Femur (tissue), 1 donor: ENCODE data around the gene EPHA4.

ENCODE experiments used
- DNase-seq: peaks from one replicate; pipeline ENCODE4 v3.0.0-alpha.2; 2017

Gene EPHA4

GRCh38 chr2:221571025-221571550 lies 1.0 kb downstream of the EPHA4 start:
- DNase-seq = peak; percentile 65

GRCh38 chr2:221570321-221570935 lies 1.7 kb downstream of the EPHA4 start:
- DNase-seq = peak; percentile 64

- DNase-seq = no peak
Measured at GRCh38 chr2:221569871-221570270, 2.2 kb downstream of the EPHA4 start.

GRCh38 chr2:221569425-221569845 lies 2.7 kb downstream of the EPHA4 start:
- DNase-seq = no peak

- no peak for DNase-seq
Measured at GRCh38 chr2:221568299-221568698, 3.8 kb downstream of the EPHA4 start.

- no peak for DNase-seq
Measured at GRCh38 chr2:221567809-221568208, 4.3 kb downstream of the EPHA4 start.

GRCh38 chr2:221567231-221567760 lies 4.8 kb downstream of the EPHA4 start:
- no peak for DNase-seq

- no peak for DNase-seq
Measured at GRCh38 chr2:221563270-221563985, 8.7 kb downstream of the EPHA4 start.

GRCh38 chr2:221562226-221562625 lies 9.9 kb downstream of the EPHA4 start:
- no peak for DNase-seq

- no peak for DNase-seq
Measured at GRCh38 chr2:221561770-221562169, 10.3 kb downstream of the EPHA4 start.

GRCh38 chr2:221559991-221560390 lies 12.1 kb downstream of the EPHA4 start:
- no peak for DNase-seq

GRCh38 chr2:221558107-221558506 lies 14.0 kb downstream of the EPHA4 start:
- no peak for DNase-seq

- DNase-seq = no peak
Measured at GRCh38 chr2:221555494-221555846, 16.6 kb downstream of the EPHA4 start.

GRCh38 chr2:221554769-221555493 lies 17.2 kb downstream of the EPHA4 start:
- no peak for DNase-seq

GRCh38 chr2:221553333-221553732 lies 18.8 kb downstream of the EPHA4 start:
- no peak for DNase-seq

- no peak for DNase-seq
Measured at GRCh38 chr2:221552291-221552690, 19.8 kb downstream of the EPHA4 start.

GRCh38 chr2:221551864-221552263 lies 20.2 kb downstream of the EPHA4 start:
- no peak for DNase-seq

- no peak for DNase-seq
Measured at GRCh38 chr2:221549143-221549542, 23.0 kb downstream of the EPHA4 start.

- DNase-seq = no peak
Measured at GRCh38 chr2:221546505-221547225, 25.4 kb downstream of the EPHA4 start.

GRCh38 chr2:221541131-221541735 lies 30.9 kb downstream of the EPHA4 start:
- no peak for DNase-seq

- no peak for DNase-seq
Measured at GRCh38 chr2:221539246-221539645, 32.9 kb downstream of the EPHA4 start.

GRCh38 chr2:221535824-221536223 lies 36.3 kb downstream of the EPHA4 start:
- no peak for DNase-seq
